NCI-H345 (cell line): ENCODE data around the gene TEX35.

Experiments used
- DNase-seq: peaks from one replicate; lab custom pipeline; 2025; lab: John Stamatoyannopoulos, UW

TEX35 gene

GRCh38 chr1:178518894-178519293 is 6.0 kb downstream of the TEX35 start:
- DNase-seq, result peak; percentile 73

- DNase-seq, result no peak
Measured at GRCh38 chr1:178520803-178521202, 7.9 kb downstream of the TEX35 start.

DNA sequence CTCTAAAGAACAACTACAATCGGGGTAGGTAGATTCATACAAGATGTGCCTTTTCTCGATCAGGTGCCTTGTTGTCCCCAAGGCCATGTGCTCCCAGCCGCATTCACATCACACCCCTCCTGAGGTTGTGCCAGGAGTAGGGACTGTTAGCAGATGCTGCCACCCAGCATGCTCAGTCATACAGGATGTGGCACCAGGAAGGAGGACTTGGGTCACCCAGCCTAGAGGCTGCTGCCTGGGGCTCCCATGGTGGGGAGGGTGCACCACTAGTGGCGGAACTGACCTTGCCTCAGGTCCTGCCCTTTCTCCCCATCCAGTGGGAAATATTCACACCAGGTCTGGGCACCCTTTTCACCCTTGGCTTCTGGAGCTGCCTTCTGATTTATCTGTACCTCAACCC is 8.3 kb downstream of the TEX35 start:
- DNase-seq, result no peak

- no peak for DNase-seq
Measured at GRCh38 chr1:178527117-178527516, 14.2 kb downstream of the TEX35 start.

GRCh38 chr1:178528228-178528952 is 15.5 kb downstream of the TEX35 start:
- DNase-seq, result peak; percentile 82

DNA sequence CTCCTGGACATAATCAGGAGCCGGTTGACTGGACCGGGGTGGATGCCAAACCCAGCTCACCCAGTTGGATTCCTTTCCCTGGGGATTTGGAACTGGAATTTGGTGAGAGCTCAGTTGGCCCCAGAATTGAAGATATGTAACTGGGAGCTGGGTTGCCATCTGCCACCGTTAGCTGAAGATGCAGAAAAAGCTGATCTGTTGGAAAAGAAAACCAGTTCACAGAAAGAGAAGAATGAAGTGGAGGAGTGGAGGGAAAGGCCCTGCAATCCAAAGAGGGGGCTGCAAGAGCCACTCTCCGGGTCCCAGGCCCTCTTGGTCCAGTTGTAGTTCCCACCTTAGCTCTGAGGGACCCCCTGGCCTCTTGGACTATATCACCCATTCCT is 16.0 kb downstream of the TEX35 start:
- DNase-seq, result no peak

DNA sequence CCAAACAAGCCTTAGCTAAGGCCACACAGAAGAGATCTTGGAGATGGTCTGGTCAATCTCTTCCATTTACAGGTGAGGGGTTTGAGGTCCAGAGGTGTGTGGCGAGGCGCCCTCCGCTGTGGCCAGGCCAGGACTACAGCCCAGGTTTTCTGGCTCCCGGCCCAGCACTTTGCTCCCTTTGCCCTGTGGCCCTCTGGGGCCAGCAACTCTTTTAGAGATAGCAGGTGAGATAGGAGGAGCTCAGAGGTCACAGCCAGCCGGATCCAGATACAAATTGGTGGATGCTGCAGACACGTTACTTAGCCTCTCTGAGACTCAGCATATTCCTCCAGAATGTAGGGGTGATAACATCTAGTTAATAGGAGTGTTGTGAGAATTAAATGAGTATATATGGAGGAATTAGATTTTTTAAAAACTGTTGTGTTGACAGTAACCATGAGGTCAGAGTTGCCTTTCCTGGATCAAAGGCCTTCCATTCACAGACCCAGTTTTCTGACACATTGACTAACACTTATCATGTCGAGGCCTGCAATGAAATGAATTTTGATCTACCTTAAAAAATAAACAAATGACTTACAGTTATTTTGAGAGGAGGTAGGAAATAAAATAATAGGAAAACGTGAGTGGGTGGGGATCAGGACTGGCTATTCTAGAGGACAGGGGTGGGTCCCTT is 16.6 kb downstream of the TEX35 start:
- no peak for DNase-seq

GRCh38 chr1:178530037-178530402 is 17.1 kb downstream of the TEX35 start:
- no peak for DNase-seq

- DNase-seq, result no peak
Measured at GRCh38 chr1:178530502-178530901, 17.6 kb downstream of the TEX35 start.

- peak; percentile 82 for DNase-seq
Measured at GRCh38 chr1:178531887-178532286, 19.0 kb downstream of the TEX35 start.

DNA sequence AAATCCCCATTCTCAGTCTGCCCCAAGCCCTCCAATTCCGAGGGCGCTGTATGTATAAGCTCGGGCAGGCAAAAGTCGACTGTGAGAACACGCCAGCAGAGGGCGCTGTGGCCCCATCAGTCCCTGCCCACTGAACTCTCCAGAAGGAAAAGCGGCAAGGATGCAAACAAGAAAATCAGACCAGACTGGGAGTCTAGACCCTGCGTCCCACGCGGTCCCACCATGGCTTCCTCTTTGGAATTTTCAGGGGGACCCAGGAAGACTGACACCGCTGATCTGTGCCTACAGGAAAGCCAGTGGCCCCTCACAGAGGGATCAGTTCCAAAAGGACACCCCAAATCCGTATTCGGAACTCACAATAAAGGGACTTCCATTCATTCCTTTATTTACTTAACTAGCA is 19.5 kb downstream of the TEX35 start:
- DNase-seq, result peak; percentile 81

DNA sequence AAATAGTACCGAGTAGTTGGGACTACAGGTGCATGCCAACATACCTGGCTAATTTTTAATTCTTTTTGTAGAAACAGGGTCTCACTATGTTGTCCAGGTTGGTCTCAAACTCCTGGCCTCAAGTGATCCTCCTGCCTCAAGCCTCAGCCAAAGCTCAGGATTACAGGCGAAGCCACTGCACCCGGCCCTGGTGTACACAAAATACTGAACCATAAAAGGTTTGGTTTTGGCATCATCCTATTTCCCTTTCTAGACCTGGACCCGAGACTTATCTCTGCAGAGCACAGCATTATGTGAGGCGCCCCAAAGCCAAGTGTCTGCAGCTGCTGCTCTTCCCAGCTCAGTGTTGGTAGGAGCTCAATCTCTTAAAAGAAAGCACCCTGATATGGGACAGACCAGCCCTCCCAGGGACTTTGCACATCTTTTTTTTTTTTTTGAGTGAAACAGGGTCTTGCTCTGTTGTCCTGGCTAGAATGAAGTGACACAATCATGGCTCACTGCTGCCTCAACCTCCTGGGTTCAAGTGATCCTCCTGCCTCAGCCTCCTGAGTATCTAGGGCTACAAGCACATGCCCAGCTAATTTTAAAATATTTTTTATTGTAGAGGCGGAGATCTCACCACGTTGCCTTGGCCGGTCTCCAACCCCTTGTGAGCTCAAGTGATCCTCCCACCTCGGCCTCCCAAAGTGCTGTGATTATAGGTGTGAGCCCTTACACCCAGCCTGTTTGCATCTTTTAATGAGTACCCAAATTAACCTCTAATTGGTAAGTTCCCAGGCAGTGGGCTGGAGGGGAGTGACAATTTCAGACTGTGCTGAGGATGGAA is 20.4 kb downstream of the TEX35 start:
- no peak for DNase-seq

GRCh38 chr1:178534137-178534868 is 21.4 kb downstream of the TEX35 start:
- no peak for DNase-seq

- no peak for DNase-seq
Measured at GRCh38 chr1:178536329-178536728, 23.4 kb downstream of the TEX35 start.

DNA sequence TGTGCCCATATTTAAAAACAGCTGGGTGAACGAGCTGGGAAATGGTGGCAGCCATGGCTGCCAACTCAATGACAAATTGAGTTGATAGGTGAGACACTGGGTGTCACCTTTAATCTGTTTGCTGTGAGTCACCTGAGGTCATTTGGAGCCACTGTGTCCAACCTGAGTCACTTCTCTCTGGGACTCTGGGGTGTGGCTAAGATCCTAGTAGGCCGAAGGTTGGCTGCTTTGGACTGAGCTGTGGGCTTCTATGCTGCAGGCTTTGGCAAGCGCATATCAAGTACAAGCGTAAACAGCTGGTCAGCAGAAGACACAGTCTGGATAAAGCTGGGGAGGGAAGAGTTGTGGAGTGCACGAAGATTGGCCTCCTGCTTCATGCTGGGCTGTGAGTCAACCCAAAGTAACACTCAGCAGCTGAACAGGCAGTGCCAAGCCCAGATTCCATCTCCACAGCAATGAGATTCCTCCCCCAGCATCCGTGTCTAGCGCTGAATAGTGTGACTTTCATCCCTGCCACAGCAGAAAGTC is 24.0 kb downstream of the TEX35 start:
- no peak for DNase-seq

DNA sequence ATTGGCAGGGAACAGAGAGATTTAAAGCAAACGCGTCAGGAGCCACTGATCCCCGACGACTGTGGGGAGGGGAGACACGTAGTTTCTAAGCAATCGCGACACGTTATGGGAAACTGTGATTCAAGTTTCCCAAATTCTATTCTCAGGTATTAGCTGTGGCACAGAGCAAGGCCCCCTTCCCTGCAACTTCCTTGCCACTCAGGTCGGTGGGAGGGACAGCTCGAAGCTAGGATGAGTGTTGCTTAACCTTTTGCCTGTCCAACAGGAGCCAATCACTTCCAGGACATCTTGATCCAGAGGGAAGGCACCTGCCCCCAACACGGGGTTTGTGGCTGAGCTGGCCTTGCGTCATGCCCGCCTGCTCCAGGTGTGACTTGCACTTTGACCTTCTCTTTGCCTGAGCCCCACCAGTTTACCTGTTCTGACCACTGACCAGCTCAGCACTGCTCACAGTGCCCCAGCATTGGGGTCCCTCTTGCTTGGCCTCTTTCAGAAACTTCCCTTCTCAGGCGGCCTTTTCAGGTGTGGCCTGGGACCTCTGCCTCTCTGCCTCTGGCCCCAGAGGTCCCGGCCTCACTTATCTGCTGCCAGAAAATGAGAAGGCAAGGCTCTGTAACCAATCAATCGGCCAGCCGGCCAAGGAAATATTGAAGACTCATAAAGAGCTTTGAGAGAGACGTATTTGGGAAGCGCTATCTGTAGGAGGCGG is 24.6 kb downstream of the TEX35 start:
- DNase-seq, result no peak

DNA sequence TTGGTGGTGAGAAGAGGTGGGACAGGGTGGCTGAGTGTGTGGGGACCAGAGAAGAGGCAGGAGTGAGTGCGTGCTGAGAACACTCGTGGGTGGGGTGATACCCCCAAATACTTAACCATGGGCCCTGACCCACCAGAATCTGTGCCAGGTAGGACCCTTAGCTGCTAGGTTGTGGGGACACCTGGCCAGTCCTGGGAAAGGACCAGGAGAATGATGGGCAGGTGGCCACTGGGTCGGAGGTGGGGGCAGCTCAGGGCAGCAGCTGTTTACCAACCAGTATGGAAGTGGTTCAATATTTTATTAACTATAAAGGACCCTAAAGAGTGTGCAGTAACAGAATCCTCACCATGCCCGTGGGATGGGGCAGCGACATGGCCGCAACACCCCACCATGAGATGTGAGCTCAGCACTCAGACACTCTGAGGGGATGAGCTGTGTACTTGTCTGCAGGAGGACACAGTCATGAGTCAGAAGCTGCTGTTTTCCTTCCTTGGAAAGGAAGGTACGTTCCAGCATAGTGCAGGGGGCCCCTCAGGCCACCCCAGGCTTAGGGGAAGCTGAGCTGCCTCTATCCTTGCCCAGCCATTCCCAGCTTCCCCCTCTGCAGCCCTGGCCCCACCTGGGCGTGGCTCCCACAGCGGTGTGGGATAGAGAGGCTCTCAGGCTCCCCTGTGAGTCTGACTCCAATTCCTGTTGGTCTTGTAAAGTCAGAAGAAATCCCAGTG is 25.4 kb downstream of the TEX35 start:
- DNase-seq, result no peak

- no peak for DNase-seq
Measured at GRCh38 chr1:178539291-178539690, 26.4 kb downstream of the TEX35 start.

DNA sequence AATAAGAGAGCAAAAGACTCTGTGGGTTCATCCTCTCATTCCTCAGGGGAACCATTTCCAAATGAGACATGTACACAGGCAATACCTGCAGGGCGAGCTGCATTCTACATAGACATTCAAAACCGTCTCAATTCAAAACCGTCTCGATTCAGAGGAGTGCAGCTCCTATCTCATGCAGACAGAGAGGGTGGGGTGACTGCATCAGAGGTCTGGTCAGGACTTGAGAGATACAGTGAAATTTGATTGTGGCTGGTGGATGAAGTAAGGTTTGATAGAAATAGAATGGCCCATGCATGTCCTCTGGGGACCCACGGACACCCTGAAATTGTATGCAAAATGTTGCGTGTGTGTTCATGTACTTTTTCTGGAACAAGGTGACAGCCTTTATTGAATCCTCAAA is 27.3 kb downstream of the TEX35 start:
- DNase-seq, result no peak

DNA sequence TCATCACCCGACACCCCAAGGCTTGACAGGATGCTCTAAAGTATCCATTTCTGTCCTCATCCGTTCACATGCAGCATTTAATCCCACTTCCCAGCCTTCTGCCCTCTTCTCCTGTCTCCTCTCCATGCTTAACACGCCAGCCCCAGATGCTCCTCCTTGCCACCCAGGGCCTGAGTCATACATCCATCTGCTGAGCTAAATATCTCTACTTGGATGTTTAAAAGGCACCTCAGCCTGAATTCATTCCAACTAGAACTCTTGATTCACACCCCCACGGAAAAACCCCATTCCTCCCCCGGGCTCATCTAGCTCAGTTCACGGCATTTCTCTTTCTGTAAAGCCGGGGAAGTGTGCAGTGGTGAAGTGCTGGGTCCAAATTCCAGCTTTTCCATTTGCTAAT is 27.7 kb downstream of the TEX35 start:
- no peak for DNase-seq

DNA sequence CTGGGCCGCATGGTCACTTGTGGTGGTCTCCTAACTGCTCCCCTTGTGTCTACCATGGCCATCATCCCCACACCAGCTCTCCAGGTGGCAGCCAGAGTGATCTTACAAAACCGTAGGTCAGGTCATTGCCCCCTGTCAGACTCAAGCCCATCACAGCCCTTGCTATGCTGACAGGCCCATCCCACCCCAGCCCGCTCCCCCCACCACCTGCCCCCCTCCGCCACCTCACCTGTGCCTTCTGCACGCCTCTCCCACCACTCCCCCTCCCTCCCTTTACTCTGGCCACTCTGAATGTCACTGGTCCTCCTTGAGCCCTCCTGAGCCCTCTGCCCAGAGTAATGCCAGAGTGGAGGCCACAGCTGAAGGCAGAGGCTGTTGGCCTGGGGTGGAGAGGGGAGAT is 28.5 kb downstream of the TEX35 start:
- no peak for DNase-seq
